HG03039 (cell line): ENCODE results near the gene WNT11.

Source experiments
- ATAC-seq: cut with Tn5 transposase; IDR thresholded peaks from one replicate; pipeline ENCODE4 v1.9.1; 2021; ENCODE audit warnings: mild to moderate bottlenecking, moderate library complexity; ENCODE audit not compliant: unreplicated experiment

The WNT11 gene

DNA sequence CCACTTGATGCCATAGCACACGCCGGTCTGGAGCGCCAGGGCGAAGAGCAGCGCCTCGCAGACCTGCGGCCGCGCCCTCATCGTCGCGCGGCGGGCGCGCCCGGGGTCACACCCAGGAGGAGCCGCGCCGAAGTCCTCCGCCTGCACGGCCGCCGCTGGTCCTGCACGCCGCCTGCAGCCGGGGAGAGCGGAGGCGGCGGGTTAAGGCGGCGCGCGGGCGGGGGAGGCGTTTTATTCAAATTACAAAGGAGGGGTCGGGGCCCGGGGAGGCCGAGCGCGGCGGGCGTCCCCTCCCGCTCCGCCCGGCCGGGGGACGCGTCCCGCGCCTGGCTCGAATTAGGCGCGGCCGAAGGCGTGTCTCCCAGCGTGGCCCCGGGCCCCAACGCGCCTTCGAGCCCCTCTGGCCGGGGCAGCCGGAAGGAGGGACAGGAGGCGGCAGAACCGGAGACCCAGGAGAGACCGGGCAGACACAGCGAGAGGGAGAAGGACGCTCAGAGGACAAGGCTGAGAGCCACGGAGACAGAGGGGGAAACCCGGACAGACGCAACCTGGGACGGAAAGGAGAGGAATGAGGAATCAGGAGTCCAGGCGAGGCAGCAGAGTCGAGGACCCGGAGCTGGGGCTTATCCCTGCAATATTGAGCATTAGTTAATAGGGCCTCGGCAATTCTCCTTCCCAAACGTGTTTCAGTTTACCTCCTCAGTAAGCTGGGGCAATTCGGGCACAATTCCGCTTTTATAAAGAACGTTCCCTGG, at the start of gene WNT11:
Gene WNT11, minus strand, starts transcription at position 176 of the 755 bp plus-strand sequence. Its CDS starts 95 bp downstream, at position 81.
- ATAC-seq, result no peak

DNA sequence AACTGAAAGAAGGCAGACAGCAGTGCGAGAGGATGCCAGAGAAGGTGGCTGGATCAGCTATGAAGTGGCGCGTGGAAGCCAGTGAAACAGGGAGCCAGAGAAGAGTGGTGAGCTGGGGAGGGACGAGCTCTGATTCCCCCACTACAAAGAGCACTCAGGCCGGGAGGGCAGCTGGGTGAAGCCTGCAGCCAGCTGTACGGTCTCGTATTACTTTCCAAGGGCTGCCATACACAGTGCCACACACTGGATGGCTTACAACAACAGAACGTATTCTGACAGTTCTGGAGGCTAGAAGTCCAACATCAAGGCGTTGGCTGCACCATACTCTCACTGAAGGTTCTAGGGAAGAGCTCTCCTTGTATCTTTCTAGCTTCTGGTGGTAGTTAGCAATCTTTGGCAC, 47.1 kb upstream of the WNT11 start:
- no peak for ATAC-seq

DNA sequence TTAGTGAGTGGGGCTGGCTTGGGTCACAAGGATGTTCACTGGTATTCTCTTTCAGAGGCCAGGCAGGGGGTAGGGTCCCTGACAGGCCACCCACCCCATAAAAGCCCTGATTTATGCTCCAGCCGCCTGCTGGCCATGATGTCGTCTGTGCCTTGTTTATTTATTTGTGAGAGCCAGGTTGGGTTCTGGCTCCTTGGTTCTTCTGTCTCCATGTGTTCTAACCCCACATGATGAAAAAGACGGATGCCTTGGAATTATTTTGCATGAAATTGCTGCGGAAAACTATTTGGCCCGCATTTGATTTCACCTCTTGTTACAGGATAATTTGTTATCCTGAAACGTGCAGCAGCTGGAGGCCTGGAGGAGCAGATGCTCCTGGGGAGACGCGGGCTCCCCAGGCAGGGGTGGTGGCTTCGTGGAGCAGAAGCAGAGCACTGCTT, 46.3 kb upstream of the WNT11 start:
- no peak for ATAC-seq

- ATAC-seq, result no peak
These were observed 45.3 kb upstream of the WNT11 start for GRCh38 chr11:76251576-76251975.

GRCh38 chr11:76251226-76251575, 44.9 kb upstream of the WNT11 start:
- ATAC-seq, result no peak

GRCh38 chr11:76250520-76251225, 44.4 kb upstream of the WNT11 start:
- ATAC-seq, result no peak

DNA sequence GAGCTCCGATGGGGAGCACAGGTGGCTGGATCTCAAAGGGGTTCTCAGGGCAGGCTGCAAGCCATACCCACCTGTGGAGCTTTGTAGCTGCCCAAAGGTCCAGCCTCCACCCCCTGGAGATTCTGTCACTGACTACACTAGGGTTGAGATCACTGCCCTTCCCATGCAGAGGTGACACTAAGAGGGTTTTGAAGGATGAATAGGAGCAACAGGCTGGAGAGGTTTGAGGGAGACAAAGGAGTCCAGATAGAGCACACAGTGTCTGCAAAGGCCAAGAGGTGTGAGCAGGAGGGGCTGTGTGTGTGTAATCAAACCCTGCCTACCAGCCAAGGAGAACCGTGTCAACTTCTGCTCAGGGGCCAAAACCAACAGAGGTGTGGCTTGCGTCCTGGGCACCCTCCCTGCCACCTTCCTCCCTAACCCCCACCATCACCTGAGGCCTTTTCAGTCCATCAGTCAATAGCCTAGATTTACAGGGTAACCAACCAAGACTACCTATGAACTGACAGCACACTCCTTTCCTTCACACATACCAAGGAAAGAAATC, 43.0 kb upstream of the WNT11 start:
- no peak for ATAC-seq

GRCh38 chr11:76248210-76248609, 41.9 kb upstream of the WNT11 start:
- ATAC-seq, result no peak

DNA sequence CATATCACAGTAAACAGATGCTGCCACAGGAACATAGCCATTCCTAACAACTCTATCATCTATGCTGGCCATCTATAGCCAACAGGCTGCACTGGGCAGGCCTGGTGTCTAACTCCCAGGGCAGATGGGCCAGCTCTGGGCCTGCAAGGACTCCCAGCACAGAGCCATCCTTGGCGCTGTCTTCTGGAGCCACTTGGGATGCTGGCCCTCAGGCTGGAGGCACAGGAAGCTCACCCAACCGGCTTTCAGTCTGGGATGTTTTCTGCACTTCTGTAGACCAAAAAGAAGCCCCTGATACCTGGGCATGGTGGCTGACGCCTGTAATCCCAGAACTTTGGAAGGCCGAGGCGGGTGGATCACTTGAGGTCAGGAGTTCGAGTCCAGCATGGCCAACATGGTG, 40.8 kb upstream of the WNT11 start:
- no peak for ATAC-seq

GRCh38 chr11:76246271-76246933, 40.1 kb upstream of the WNT11 start:
- ATAC-seq, result no peak

DNA sequence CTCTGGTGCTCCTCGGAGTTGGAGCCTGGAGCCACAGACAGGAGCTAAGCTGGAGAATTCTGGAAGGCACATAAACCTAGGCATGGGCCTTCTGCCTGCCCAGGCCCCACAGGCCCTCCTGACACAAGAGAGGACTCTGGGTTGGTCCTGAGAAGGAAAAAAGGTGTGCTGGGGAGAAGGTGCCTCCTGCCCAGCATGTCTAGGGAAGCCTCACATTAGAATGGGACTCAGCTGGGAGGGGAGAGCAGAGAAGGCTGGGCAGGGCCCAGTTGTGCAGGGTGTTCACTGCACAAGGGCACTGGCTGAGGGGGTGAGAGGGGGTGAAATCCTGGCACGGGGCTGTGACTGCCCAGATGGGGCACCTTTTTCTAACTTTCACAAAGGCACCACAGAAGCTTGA, 39.4 kb upstream of the WNT11 start:
- no peak for ATAC-seq

DNA sequence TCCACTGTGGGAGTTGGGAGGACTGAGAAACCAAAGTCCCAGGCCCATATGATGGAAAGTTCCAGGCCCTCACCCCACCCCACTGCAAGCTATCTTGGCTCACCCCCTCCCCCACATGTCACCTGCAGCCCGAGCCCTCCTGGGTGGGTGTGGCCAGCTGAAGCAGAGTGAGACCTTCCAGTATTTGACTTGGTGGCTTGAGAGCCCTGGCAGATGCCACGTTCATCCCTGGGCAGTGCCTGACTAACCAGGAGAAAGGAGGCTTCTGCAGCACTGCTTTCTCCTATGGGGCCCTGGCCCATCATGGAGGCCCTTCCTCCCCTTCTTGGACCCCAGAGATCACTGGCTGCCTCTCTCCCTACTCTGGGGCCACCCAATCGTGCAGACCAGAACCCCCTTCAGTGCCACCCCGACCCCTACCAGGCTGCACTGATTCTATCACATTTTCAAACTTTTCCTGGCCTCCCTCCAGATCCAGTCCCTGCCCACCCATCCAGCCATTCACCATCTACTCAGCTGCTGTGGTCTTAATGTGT, 38.1 kb upstream of the WNT11 start:
- ATAC-seq, result no peak

GRCh38 chr11:76243957-76244285, 37.6 kb upstream of the WNT11 start:
- ATAC-seq, result no peak

DNA sequence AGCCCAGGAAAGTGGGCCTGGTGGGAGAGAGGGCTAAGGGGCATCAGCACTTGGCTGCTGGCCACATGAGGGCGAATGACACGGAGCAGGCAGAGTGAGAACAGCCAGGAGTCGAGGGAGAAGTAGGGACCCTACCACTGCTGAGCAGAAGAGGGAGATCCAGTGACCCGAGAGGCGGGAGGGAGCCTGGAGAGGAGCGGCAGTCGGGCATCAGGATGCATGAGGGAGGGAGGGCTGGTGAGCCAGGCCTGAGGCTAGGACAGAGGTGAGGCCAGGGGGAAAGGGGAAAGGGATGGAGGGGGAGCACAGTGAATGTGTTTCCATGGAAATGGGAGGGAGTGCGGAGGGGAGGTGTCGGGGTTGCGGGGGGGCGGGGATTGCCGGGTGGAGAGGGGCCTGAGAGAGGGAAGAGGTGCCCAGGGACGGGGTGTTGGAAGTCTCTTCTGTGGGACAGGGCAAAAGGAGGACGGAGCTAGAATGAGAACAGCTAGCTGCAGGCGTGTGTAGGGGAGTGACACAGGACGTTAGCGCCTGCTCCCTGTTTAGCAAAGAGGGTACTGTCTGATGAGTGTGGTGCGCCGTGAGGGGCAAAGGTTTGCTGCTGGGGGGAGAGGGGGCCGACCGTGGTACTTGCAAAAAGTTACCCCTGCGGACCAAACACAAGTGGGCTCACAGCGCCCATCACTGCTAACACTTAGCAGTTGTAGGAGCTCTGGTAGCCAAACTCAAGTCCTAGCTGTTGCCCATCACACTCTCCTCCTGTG, 37.1 kb upstream of the WNT11 start:
- no peak for ATAC-seq

DNA sequence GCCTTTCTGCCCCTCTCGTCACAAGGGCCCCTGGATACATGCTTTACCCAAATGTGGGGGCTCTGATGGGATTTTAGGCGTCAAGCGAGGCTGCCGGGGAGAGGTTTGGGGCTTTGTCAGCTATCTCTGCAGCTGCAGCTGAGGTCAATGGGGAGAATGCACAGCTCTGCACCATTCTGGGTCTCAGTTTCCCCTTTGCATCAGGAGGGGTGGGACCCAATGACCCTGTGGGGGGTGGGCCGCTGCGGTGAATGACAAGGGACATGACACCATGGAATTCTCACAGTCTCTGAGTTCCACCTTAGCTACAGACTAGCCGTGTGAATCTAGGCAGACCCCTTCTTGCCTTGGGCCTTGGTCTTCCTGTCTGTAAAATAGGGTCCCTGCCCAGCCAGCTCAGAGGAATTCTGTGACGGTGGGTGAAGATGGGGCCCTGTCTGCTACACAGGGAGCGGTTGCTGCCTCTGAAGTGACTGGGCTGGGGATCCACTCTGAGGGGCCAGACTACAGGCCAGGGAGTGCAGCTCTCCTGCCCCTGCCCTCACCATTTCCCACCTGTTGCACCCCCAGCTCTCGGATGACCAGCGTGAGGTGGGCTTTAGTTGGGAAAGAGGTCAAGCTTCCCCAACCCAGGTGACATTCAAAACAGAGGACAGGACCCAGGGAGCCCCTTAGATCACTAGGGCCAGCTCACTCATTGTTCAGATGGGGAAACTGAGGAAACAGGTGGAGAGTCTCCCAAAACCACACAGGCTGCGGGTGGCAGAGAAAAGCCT, 35.9 kb upstream of the WNT11 start:
- no peak for ATAC-seq

DNA sequence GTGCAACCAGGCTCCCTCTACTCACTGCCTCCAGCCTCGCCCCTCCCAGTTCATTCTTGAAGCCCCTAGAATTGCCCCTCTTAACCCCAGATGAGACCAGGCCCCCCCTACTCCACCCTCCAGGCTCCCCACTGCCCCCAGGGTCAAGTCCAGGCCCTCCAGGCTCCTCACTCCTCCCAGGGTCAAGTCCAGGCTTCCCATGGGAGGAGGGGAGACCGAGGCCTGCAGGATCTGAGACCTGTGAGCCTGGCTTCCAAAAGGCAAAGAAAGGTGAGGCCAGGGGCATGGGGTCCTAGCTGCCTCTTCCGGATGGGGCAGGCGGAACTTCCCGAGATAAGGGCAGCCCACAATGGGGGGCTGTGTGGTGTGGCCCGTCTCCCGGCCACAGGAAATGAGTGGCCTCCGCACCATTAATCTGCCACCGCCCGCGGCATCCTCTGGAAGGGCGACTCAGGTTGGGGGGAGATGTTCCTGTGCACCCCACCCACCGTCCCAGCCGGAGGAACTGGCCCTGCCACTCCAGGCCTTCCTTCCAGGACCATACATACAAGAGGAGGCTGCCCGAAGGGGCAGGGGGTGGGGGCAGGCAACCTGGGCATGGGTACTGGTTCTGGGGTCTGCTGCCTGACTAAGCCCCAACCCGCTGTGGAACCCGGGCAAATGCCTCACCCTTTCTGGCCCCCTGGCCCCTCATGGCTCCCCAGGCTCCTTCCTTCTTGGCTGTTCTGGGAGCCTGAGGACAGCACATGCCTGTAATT, 35.1 kb upstream of the WNT11 start:
- no peak for ATAC-seq

- no peak for ATAC-seq
These were observed 34.4 kb upstream of the WNT11 start for GRCh38 chr11:76240666-76241065.

DNA sequence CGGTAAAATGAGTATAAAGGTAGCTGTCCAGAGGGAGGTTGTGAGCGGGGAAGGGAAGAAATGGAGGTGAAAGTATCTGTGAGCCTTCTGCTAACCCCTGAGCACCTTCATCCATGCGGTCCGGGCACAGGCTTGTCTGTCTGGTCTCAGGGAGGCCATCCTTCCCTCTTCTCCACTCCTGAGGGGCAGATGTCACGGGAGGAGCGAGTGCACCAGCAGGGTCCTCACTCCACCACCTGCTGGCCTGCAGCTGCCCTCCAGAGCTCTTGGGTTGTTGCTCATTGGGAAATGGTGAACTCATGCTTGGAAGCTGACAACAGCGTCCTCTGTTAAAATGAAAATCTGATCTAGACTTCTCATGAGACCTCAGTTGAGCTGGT, 33.8 kb upstream of the WNT11 start:
- ATAC-seq, result no peak

DNA sequence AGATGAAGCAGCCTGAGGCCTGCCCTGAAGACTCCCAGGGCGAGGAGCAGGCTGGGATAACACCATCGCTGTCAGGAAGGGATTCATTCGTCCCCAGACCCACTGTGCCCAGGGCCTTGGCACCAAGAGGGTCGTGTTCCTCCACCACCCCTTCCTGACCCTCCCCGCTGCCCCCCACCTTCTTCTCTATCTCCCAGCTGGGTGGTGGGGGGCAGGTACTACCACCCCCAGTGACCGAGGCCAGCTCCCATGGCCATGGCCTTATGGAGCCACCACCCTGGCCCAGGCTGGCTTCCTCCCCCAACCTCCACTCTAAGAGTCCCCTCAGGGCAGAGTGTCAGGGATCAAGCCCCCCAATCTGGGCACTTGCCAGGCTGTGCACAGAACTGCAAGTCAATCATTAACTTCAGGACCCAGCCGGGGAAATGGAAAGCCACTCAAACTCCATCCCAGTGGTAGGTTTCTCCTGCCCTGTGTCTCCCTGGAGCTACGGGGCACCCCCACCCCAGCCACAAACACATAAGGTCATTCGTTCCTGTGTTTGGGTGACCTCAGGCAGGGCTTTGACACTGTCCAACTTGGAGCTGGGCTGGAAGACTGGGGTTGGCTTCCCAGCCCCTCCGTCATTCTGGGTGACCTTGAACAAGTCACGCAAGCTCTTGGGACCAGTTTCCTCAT, 33.3 kb upstream of the WNT11 start:
- ATAC-seq, result no peak
